CD4-positive, CD25-positive, alpha-beta regulatory T cell (primary cell): ENCODE results near the gene CNDP2. TPM values are rescaled to one million over a fixed set of nuclear protein-coding genes. Genes with fewer than 3 reads are reported as not detected.

Experiments
- ATAC-seq, 2 donors: fragments of 150-1000 bp; cut with Tn5 transposase; one replicate each; pipeline ENCODE4 v1.10.0; 2021; ENCODE audit warnings: low read depth in 2 of 2, moderate number of reproducible peaks in 2 of 2, moderate library complexity in 1 of 2
- DNase-seq, 3 donors: peaks; one replicate each; pipeline versions ENCODE4 v3.0.0 to v3.0.0-alpha.2; 2012 to 2022; ENCODE audit warnings: mixed read lengths in 1 of 3
- H3K27ac ChIP-seq: one replicate; pipeline ENCODE4 v1.7.0; 2013; ENCODE audit warnings: mild to moderate bottlenecking, low read length; ENCODE audit not compliant: insufficient read depth, poor library complexity, severe bottlenecking
- H3K27me3 ChIP-seq: one replicate; pipeline ENCODE4 v1.7.0; 2013; ENCODE audit warnings: low read length; ENCODE audit not compliant: control insufficient read depth, insufficient read depth
- H3K36me3 ChIP-seq: one replicate; pipeline ENCODE4 v1.7.0; 2013; ENCODE audit warnings: mild to moderate bottlenecking, low read length, moderate library complexity; ENCODE audit not compliant: control insufficient read depth, insufficient read depth
- H3K4me1 ChIP-seq: 2 replicates; pipeline ENCODE4 v1.7.0; 2013; ENCODE audit warnings: mild to moderate bottlenecking, low read length; ENCODE audit not compliant: insufficient read depth, control insufficient read depth, poor library complexity, severe bottlenecking
- H3K4me3 ChIP-seq: one replicate; pipeline ENCODE4 v1.7.0; 2013; ENCODE audit warnings: low read depth, mild to moderate bottlenecking, low read length, moderate library complexity
- H3K9me3 ChIP-seq, 2 experiments: 1 replicate in 1 of 2; 2 replicates in 1 of 2; pipeline ENCODE4 v1.7.0; 2013; ENCODE audit warnings: low read length in 2 of 2, mild to moderate bottlenecking in 1 of 2, moderate library complexity in 1 of 2; ENCODE audit not compliant: control insufficient read depth in 2 of 2
- H3K27ac Mint-ChIP-seq, 3 donors: one replicate each; pipeline ENCODE4 v1.8.0; 2020 to 2022; ENCODE audit warnings: mild to moderate bottlenecking in 3 of 3, mixed read lengths in 3 of 3, moderate library complexity in 2 of 3
- H3K27me3 Mint-ChIP-seq: one replicate; pipeline ENCODE4 v1.8.0; 2022; ENCODE audit warnings: mild to moderate bottlenecking, mixed read lengths
- H3K36me3 Mint-ChIP-seq: one replicate; pipeline ENCODE4 v1.8.0; 2020; ENCODE audit warnings: mixed read lengths
- H3K4me1 Mint-ChIP-seq, 4 donors: one replicate each; pipeline ENCODE4 v1.8.0; 2020 to 2022; ENCODE audit warnings: mixed read lengths in 4 of 4, mild to moderate bottlenecking in 1 of 4
- H3K4me3 Mint-ChIP-seq, 4 donors: one replicate each; pipeline ENCODE4 v1.8.0; 2020 to 2022; ENCODE audit warnings: mild to moderate bottlenecking in 4 of 4, mixed read lengths in 4 of 4, moderate library complexity in 3 of 4
- H3K9me3 Mint-ChIP-seq, 7 donors: one replicate each; pipeline ENCODE4 v1.8.0; 2020 to 2022; ENCODE audit warnings: mixed read lengths in 7 of 7, mild to moderate bottlenecking in 3 of 7, moderate library complexity in 2 of 7
- polyA plus RNA-seq, 4 donors: library from polyadenylated mRNA; unstranded; fragments of 300-500 nt; fragmentation: Illumina TruSeq; gene quantifications; one replicate each; pipeline ENCODE4 v1.2.3, GENCODE V29; 2021
- total RNA-seq: library from RNA; stranded (reverse); gene quantifications from one replicate; pipeline ENCODE4 v1.2.3, GENCODE V29; 2022

The CNDP2 gene
- total and polyA plus RNA-seq, 5 donors from 2014 or later = 101 to 136 (median 107) TPM

- Histone ChIP-seq H3K4me3 (no peak overlapping the region), H3K36me3 (no peaks in the 10 kb centered on the region), H3K27ac (no peak overlapping the region), H3K9me3 (no peaks in the 10 kb centered on the region), H3K4me1 (peaks cover 4% of the 10 kb centered on the region), H3K27me3 (peaks cover 3% of the 10 kb centered on the region)
- Mint-ChIP-seq H3K36me3 (no peaks in the 10 kb centered on the region), H3K9me3 (peaks cover 0 to 2% (median 0%) of the 10 kb centered on the region in 7 donors), H3K27ac (no peak overlapping the region), H3K4me1 (peaks cover 0 to 8% (median under 1%) of the 10 kb centered on the region in 4 donors), H3K27me3 (peaks cover 42% of the 10 kb centered on the region), H3K4me3 (no peak overlapping the region)
- ATAC-seq = no peak
- DNase-seq = no peak
Measured at GRCh38 chr18:74460825-74461224, 35.3 kb upstream of the CNDP2 start.

GRCh38 chr18:74463254-74463653, 32.9 kb upstream of the CNDP2 start:
- H3K4me3 ChIP-seq = no peak overlapping the region
- no peak overlapping the region for H3K27ac Mint-ChIP-seq
- H3K9me3 Mint-ChIP-seq = no peaks in the 10 kb centered on the region
- no peak overlapping the region for H3K4me3 Mint-ChIP-seq
- no peaks in the 10 kb centered on the region for H3K9me3 ChIP-seq
- peaks cover 26% of the 10 kb centered on the region for H3K27me3 Mint-ChIP-seq
- H3K27ac ChIP-seq = no peak overlapping the region
- H3K4me1 Mint-ChIP-seq = peaks cover 0 to 2% (median under 1%) of the 10 kb centered on the region in 4 donors
- no peaks in the 10 kb centered on the region for H3K4me1 ChIP-seq
- peaks cover under 1% of the 10 kb centered on the region for H3K27me3 ChIP-seq
- H3K36me3 Mint-ChIP-seq = no peaks in the 10 kb centered on the region
- H3K36me3 ChIP-seq = no peaks in the 10 kb centered on the region
- DNase-seq = no peak
- ATAC-seq = no peak

- H3K36me3 Mint-ChIP-seq = no peaks in the 10 kb centered on the region
- H3K4me3 ChIP-seq = no peak overlapping the region
- ATAC-seq = no peak
- H3K27ac Mint-ChIP-seq = no peak overlapping the region
- no peak overlapping the region for H3K4me3 Mint-ChIP-seq
- H3K36me3 ChIP-seq = no peaks in the 10 kb centered on the region
- peaks cover 27% of the 10 kb centered on the region for H3K27me3 Mint-ChIP-seq
- no peaks in the 10 kb centered on the region for H3K9me3 Mint-ChIP-seq
- H3K27me3 ChIP-seq = peaks cover 5% of the 10 kb centered on the region
- no peak overlapping the region for H3K27ac ChIP-seq
- H3K9me3 ChIP-seq = no peaks in the 10 kb centered on the region
- no peak for DNase-seq
- peaks cover 0 to 2% (median 0%) of the 10 kb centered on the region in 4 donors for H3K4me1 Mint-ChIP-seq
- no peaks in the 10 kb centered on the region for H3K4me1 ChIP-seq
Measured at GRCh38 chr18:74463983-74464382, 32.2 kb upstream of the CNDP2 start.

GRCh38 chr18:74465775-74466174, 30.4 kb upstream of the CNDP2 start:
- Mint-ChIP-seq H3K9me3 (peaks cover 0 to 7% (median 1%) of the 10 kb centered on the region in 7 donors), H3K27me3 (peaks cover 28% of the 10 kb centered on the region), H3K36me3 (no peaks in the 10 kb centered on the region), H3K4me3 (no peak overlapping the region), H3K4me1 (no peaks in the 10 kb centered on the region), H3K27ac (no peak overlapping the region)
- Histone ChIP-seq H3K27ac (no peak overlapping the region), H3K4me1 (no peaks in the 10 kb centered on the region), H3K36me3 (no peaks in the 10 kb centered on the region), H3K27me3 (peaks cover 10% of the 10 kb centered on the region), H3K4me3 (no peak overlapping the region), H3K9me3 (peaks cover 5% of the 10 kb centered on the region in 2 experiments)
- no peak for ATAC-seq
- DNase-seq = no peak

- no peaks in the 10 kb centered on the region for H3K4me1 Mint-ChIP-seq
- ATAC-seq = no peak
- peaks cover 5% of the 10 kb centered on the region in 2 experiments for H3K9me3 ChIP-seq
- H3K27ac Mint-ChIP-seq = no peak overlapping the region
- no peak overlapping the region for H3K27ac ChIP-seq
- no peak for DNase-seq
- no peaks in the 10 kb centered on the region for H3K36me3 Mint-ChIP-seq
- H3K36me3 ChIP-seq = no peaks in the 10 kb centered on the region
- no peak overlapping the region for H3K4me3 Mint-ChIP-seq
- H3K27me3 Mint-ChIP-seq = peaks cover 13% of the 10 kb centered on the region
- no peak overlapping the region for H3K4me3 ChIP-seq
- H3K4me1 ChIP-seq = no peaks in the 10 kb centered on the region
- H3K27me3 ChIP-seq = peaks cover 20% of the 10 kb centered on the region
- H3K9me3 Mint-ChIP-seq = peaks cover 0 to 7% (median 1%) of the 10 kb centered on the region in 7 donors
Measured at GRCh38 chr18:74468547-74469061, 27.6 kb upstream of the CNDP2 start.

- Histone ChIP-seq H3K27me3 (peaks cover 20% of the 10 kb centered on the region), H3K4me3 (no peak overlapping the region), H3K9me3 (peaks cover 5% of the 10 kb centered on the region in 2 experiments), H3K4me1 (no peaks in the 10 kb centered on the region), H3K36me3 (no peaks in the 10 kb centered on the region), H3K27ac (no peak overlapping the region)
- H3K36me3 Mint-ChIP-seq = no peaks in the 10 kb centered on the region
- ATAC-seq = no peak
- H3K27ac Mint-ChIP-seq = no peak overlapping the region
- peaks cover 13% of the 10 kb centered on the region for H3K27me3 Mint-ChIP-seq
- H3K4me3 Mint-ChIP-seq = no peak overlapping the region
- peaks cover 0 to 7% (median 2%) of the 10 kb centered on the region in 7 donors for H3K9me3 Mint-ChIP-seq
- DNase-seq = no peak
- H3K4me1 Mint-ChIP-seq = no peaks in the 10 kb centered on the region
Measured at GRCh38 chr18:74472312-74472711, 23.9 kb upstream of the CNDP2 start.

GRCh38 chr18:74473976-74474640, 22.1 kb upstream of the CNDP2 start:
- no peaks in the 10 kb centered on the region for H3K36me3 Mint-ChIP-seq
- Histone ChIP-seq H3K4me3 (no peak overlapping the region), H3K4me1 (no peaks in the 10 kb centered on the region), H3K36me3 (no peaks in the 10 kb centered on the region), H3K27ac (no peak overlapping the region), H3K27me3 (peaks cover 15% of the 10 kb centered on the region), H3K9me3 (peaks cover 5% of the 10 kb centered on the region in 2 experiments)
- no peaks in the 10 kb centered on the region for H3K4me1 Mint-ChIP-seq
- DNase-seq (no peak), ATAC-seq (no peak)
- H3K27me3 Mint-ChIP-seq = peaks cover 16% of the 10 kb centered on the region
- peaks cover 0 to 7% (median 3%) of the 10 kb centered on the region in 7 donors for H3K9me3 Mint-ChIP-seq
- H3K4me3 Mint-ChIP-seq = no peak overlapping the region
- peak overlapping the region in 1 of 3 donors; percentile 40 for H3K27ac Mint-ChIP-seq

GRCh38 chr18:74476140-74476539, 20.0 kb upstream of the CNDP2 start:
- peaks cover 10% of the 10 kb centered on the region for H3K27me3 ChIP-seq
- Mint-ChIP-seq H3K36me3 (no peaks in the 10 kb centered on the region), H3K27me3 (peaks cover 16% of the 10 kb centered on the region), H3K9me3 (peaks cover 0 to 3% (median 0%) of the 10 kb centered on the region in 7 donors), H3K27ac (no peak overlapping the region), H3K4me3 (no peak overlapping the region), H3K4me1 (no peaks in the 10 kb centered on the region)
- no peaks in the 10 kb centered on the region for H3K4me1 ChIP-seq
- ATAC-seq = no peak
- no peaks in the 10 kb centered on the region for H3K36me3 ChIP-seq
- no peak overlapping the region for H3K4me3 ChIP-seq
- no peaks in the 10 kb centered on the region for H3K9me3 ChIP-seq
- no peak for DNase-seq
- H3K27ac ChIP-seq = no peak overlapping the region
